Activated CD4-positive, alpha-beta T cell treated with anti-CD3 and anti-CD28 coated beads, Interleukin-2, Interleukin-6, amounts not matched to agents 100 ng/mL and 50 ng/mL, durations not matched to agents 16 hours and 8 hours (primary cell): ENCODE results near the gene RPRD2.
"Not testable (repeated sequence)": the region's sequence is repeated elsewhere in the genome, so short reads cannot be mapped to it uniquely, and the experiment has no call there.

Source experiments
- DNase-seq: peaks from one replicate; pipeline ENCODE4 v3.0.0-alpha.2; 2020

The RPRD2 gene

DNA sequence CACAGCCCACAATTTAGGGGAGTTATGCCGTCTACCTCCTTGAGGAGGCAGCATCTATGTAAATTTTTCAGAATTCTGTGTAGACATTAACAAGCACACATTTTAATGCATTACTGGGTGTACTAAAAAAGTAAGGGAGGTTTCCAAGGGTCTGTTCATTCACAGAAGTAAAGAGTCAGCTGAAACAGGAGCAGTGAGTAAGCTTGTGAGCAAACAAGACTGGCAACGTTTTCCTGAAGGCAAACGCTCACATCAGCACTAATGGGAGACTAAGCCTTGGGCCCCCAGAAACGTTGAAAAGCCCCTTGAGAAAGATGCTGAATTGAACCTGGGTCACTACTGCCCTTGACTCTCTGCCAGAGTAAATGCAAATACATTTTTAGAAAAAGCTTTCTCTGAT is 25.7 kb downstream of the RPRD2 start:
- DNase-seq = no peak

DNA sequence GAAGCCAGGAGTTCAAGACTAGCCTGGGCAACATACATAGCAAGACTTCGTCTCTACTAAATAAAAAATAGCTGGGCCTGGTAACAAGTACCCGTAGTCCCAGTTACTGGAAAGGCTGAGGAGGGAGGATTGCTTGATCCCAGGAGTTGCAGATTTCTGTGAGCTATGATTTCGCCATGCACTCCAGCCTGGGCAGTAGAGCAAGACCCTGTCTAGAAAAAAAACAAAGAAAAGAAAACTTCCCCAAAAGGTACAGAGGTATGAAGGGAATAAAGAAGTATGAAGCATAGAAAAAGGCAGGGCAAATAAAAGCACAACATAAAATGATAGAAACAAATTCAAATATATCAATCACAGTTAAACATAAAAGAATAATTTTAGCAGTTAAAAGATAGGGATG is 28.7 kb downstream of the RPRD2 start:
- no peak for DNase-seq

DNA sequence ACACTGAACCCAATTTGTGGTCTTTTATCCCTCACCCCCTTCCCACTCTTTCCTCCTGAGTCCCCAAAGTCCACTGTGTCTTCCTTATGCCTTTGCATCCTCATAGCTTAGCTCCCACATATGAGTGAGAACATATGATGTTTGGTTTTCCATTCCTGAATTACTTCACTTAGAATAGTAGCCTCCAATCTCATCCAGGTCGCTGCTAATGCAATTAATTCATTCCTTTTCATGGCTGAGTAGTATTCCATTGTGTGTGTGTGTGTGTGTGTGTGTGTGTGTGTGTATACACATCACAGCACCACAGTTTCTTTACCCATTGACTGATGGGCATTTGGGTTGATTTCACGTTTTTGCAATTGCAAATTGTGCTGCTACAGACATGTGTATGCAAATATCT is 31.2 kb downstream of the RPRD2 start:
- DNase-seq = not testable (repeated sequence)

DNA sequence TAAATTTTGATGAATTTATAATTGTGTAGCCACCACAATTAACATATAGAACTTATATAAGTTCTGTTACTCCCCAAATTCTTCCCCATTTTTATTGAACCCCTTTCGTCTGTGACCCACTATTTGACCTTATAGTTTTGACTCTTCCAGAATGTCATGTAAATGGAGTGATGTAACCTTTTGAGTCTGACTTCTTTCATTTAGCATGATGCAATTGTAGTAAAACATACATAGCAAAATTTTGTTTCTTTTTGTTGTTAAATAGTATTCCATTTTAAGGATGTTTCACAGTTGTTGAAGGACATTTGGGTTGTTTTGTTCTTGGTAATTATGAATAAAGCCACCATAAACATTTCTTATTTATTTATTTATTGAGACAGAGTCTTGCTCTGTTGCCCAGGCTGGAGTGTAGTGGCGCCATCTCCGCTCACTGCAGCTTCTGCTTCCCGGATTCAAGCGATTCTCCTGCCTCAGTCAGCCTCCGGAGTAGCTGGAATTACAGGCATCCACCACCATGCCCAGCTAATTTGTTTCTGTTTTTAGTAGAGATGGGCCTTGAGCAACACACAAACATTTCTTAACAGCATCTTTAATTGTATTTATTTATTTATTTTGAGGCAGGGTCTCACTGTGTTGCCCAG is 33.6 kb downstream of the RPRD2 start:
- DNase-seq = no peak

GRCh38 chr1:150404465-150404864 is 40.5 kb downstream of the RPRD2 start:
- DNase-seq = no peak

DNA sequence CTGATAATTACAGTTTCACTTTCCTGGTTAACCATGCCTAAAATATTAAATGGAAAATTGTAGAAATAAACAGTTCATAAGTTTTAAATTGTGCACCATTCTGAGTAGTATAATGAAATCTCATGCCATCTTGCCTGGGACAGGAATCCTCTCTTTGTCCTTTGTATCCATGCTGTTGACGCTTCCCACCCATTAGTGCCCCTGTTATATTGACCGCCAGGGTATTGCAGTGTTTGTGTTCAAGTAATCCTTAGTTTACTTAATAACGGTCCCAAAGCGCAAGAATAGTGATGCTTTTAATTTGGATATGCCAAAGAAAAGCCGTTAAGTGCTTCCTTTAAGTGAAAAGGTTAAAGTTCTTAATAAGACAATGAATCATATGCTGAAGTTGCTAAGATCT is 41.7 kb downstream of the RPRD2 start:
- no peak for DNase-seq

GRCh38 chr1:150406483-150406882 is 42.5 kb downstream of the RPRD2 start:
- DNase-seq = no peak

DNA sequence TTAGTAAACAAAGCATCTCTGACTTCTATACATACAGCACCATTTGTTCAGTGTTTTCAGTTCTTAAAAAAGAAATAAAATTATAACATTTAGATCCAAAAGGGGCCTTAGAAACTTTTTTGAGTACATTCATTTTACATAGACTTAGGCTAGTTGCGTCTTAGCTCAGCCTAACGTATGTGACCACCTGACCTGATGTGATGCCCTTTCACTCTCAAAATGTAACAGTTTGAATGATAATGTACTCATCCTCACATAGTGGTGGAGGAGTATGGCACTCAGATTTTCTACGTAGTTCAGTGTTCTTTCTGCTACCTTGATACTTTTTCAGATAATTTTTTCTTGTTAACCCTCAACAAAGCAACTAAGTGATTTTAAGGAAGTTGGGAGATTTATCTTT is 43.4 kb downstream of the RPRD2 start:
- DNase-seq = no peak

- DNase-seq = no peak
Measured at GRCh38 chr1:150408800-150409199, 44.9 kb downstream of the RPRD2 start.

- DNase-seq = no peak
Measured at GRCh38 chr1:150409504-150410362, 45.8 kb downstream of the RPRD2 start.

GRCh38 chr1:150410582-150411101 is 46.7 kb downstream of the RPRD2 start:
- DNase-seq = no peak

- no peak for DNase-seq
Measured at GRCh38 chr1:150414592-150414991, 50.6 kb downstream of the RPRD2 start.

- DNase-seq = no peak
Measured at GRCh38 chr1:150415800-150416199, 51.9 kb downstream of the RPRD2 start.

- DNase-seq = no peak
Measured at GRCh38 chr1:150420560-150421265, 56.8 kb downstream of the RPRD2 start.

GRCh38 chr1:150422541-150422940 is 58.6 kb downstream of the RPRD2 start:
- DNase-seq = no peak

DNA sequence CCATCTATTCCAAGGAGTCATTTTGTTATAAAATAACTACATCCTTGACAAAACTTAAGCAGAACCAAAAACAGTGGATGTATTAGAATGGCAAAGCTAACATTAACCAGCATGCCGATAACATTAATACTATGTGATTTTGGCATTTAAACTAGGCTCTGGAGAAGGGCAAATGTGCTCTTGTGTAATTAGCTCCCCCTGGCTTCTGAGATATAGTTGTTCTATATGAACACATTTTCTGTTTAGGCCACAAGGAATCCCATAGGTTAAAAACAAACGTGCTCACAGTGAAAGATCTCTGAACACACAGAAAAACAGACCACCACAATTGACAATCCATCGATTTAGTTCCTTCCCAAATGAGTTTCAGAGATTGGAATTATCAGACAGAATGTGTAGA is 65.9 kb downstream of the RPRD2 start:
- DNase-seq = no peak

GRCh38 chr1:150441121-150441520 is 77.2 kb downstream of the RPRD2 start:
- no peak for DNase-seq

DNA sequence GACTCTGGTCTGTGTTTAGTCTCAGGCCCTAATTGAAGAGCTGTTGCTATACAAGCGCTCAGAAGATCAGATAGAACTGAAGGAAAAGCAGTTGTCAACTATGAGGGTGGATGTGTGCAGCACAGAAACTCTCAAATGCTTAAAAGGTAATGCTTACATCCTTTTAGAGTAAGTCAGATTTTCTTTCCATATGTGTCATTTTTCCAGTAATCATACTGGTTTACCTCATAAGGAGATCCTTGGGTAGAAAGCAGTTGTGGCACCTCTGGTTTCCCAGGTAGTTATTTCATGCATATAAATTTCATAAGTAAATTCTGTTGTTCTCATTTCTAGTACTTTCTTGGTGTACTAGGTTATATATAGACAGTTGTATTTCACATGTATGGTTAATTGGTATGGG is 80.3 kb downstream of the RPRD2 start:
- peak; percentile 36 for DNase-seq

DNA sequence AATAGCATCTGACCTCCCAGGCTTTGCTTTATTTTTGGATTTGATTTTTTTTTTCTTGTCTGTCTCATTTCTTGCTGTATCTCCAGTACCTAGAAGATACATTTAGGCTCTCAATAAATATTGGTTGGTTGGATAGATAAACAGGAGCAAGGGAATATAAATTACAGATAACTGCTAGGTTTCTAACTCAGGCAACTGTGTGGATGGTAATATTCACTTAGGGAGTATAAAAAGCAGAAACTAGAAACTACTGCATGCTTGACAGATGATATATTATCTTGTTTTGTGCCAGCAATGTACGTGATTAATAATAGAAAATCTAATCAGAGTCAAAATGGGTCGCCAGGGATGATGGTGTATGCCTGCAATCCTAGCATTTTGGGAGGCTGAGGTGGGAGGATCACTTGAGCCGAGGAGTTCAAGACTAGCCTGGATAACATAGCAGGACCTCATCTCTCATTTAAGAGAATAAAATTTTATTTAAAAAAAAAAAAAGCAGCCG is 92.2 kb downstream of the RPRD2 start:
- no peak for DNase-seq

- peak; percentile 71 for DNase-seq
Measured at GRCh38 chr1:150464422-150464826, 100.5 kb downstream of the RPRD2 start.

- DNase-seq = no peak
Measured at GRCh38 chr1:150466964-150467363, 103.0 kb downstream of the RPRD2 start.

DNA sequence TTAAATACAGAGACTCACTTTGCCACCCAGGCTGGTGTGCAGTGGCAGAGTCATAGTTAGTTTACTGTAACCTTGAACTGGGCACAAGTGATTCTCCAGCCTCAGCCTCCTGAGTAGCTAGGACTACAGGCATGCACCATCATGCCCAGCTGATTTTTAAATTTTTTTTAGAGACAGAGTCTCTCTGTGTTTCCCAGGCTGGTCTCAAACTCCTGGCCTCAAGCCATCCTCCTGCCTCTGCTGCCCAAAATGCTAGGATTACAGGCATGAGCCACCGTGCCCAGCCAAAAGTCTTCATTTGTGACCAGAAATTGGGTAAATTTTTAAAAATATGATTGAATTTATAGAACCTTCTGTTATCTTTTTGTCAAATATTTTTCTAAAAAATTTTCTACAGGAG is 105.3 kb downstream of the RPRD2 start:
- DNase-seq = no peak

DNA sequence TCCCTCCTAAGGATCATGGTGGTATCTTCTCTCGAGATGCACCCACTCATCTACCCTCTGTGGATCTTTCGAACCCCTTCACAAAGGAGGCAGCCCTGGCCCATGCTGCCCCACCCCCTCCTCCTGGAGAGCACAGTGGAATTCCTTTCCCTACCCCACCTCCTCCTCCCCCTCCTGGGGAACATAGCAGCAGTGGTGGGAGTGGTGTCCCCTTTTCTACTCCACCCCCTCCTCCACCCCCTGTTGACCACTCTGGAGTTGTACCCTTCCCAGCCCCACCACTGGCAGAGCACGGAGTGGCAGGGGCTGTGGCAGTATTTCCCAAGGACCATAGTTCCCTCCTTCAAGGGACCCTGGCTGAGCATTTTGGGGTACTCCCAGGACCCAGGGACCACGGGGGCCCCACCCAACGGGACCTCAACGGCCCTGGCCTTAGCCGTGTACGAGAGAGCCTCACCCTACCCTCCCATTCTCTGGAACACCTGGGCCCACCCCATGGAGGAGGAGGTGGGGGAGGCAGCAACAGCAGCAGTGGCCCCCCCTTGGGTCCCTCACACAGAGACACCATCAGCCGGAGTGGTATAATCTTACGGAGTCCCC is 108.8 kb downstream of the RPRD2 start:
- DNase-seq = no peak
